Astrocyte (in vitro differentiated cells and primary cell): ENCODE data around the gene SEC61G.

Experiments
- CTCF ChIP-seq: IDR thresholded peaks from 2 replicates; pipeline ENCODE4 v1.5.1; 2011; ENCODE audit warnings: low read depth, mild to moderate bottlenecking, inconsistent platforms, low read length, moderate library complexity; ENCODE audit not compliant: insufficient read depth
- EZH2 ChIP-seq: IDR thresholded peaks from 2 replicates; pipeline ENCODE4 v1.6.1; 2012; ENCODE audit warnings: mild to moderate bottlenecking, low read length, inconsistent platforms; ENCODE audit not compliant: insufficient read depth

- TF ChIP-seq CTCF (no peak), EZH2 (no peak)
Observed at GRCh38 chr7:54719974-54720373, 39.0 kb downstream of the SEC61G start.
